Tibial nerve (tissue), 4 donors: ENCODE data around the gene NTM.

Source experiments
- EP300 ChIP-seq, 2 donors: sonication (generic); formaldehyde crosslinking; IDR thresholded peaks; one replicate each; pipeline ENCODE4 v1.6.1; 2017; ENCODE audit warnings: antibody characterized with exemption in 2 of 2, mild to moderate bottlenecking in 1 of 2
- POLR2A ChIP-seq, 2 donors: fragments of 450-650 bp; IDR thresholded peaks; one replicate each; pipeline ENCODE4 v1.6.1; 2017; ENCODE audit warnings: antibody characterized with exemption in 2 of 2, mild to moderate bottlenecking in 2 of 2, moderate library complexity in 2 of 2
- TF ChIP-seq, protein P1 (sequence below), 5 experiments: fragments of 200-600 bp in 3 of 5; fragments of 450-650 bp in 2 of 5; sonication (generic) in 3 of 5; IDR thresholded peaks; one replicate each; pipeline ENCODE4 v1.5.1; 2016 to 2019; ENCODE audit warnings: antibody characterized with exemption in 5 of 5, mild to moderate bottlenecking in 3 of 5, moderate library complexity in 2 of 5

DNA sequence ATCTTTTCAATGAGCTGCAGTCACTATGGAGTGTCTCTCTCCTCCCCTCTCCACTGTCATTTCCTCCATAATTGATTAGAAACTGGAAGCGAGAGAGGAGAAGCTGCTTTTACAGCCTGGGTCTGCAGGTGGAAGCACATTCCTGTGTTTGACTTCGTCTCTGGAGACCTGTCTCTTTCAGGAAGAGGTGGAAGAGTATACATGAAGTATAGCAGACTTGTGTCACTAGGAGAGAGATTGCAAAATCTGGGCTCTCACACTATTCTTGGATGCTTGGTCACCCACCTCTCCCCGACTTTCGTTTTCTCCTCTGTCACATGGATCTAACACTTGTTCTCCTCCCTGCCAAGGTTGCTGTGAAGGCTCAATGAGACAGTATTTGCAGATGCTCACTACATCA is 323.3 kb downstream of the NTM start:
- TF ChIP-seq, protein P1, sequence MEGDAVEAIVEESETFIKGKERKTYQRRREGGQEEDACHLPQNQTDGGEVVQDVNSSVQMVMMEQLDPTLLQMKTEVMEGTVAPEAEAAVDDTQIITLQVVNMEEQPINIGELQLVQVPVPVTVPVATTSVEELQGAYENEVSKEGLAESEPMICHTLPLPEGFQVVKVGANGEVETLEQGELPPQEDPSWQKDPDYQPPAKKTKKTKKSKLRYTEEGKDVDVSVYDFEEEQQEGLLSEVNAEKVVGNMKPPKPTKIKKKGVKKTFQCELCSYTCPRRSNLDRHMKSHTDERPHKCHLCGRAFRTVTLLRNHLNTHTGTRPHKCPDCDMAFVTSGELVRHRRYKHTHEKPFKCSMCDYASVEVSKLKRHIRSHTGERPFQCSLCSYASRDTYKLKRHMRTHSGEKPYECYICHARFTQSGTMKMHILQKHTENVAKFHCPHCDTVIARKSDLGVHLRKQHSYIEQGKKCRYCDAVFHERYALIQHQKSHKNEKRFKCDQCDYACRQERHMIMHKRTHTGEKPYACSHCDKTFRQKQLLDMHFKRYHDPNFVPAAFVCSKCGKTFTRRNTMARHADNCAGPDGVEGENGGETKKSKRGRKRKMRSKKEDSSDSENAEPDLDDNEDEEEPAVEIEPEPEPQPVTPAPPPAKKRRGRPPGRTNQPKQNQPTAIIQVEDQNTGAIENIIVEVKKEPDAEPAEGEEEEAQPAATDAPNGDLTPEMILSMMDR (IDR thresholded peaks at IDR 0.05): no peak
- no peak for TF ChIP-seq POLR2A (IDR thresholded peaks at IDR 0.05)
- TF ChIP-seq EP300 (IDR thresholded peaks at IDR 0.05): no peak
